NCI-H82 treated with DMSO at 0.1 percent for 48 hours (cell line): Measurements from ENCODE around the gene AJUBA.
"Not testable (repeated sequence)": the region's sequence is repeated elsewhere in the genome, so short reads cannot be mapped to it uniquely, and the experiment has no call there.

Source experiments
- DNase-seq: peaks from one replicate; lab custom pipeline; 2025; ENCODE audit not compliant: unreplicated experiment; lab: John Stamatoyannopoulos, UW

Gene AJUBA

GRCh38 chr14:22981090-22981875 lies 1.1 kb downstream of the AJUBA start:
- DNase-seq: no peak

GRCh38 chr14:22980672-22981089 lies 1.7 kb downstream of the AJUBA start:
- no peak for DNase-seq

GRCh38 chr14:22979748-22980392 lies 2.5 kb downstream of the AJUBA start:
- no peak for DNase-seq

GRCh38 chr14:22978981-22979671 lies 3.2 kb downstream of the AJUBA start:
- DNase-seq: no peak

- no peak for DNase-seq
Observed at GRCh38 chr14:22978487-22978837, 3.9 kb downstream of the AJUBA start.

DNA sequence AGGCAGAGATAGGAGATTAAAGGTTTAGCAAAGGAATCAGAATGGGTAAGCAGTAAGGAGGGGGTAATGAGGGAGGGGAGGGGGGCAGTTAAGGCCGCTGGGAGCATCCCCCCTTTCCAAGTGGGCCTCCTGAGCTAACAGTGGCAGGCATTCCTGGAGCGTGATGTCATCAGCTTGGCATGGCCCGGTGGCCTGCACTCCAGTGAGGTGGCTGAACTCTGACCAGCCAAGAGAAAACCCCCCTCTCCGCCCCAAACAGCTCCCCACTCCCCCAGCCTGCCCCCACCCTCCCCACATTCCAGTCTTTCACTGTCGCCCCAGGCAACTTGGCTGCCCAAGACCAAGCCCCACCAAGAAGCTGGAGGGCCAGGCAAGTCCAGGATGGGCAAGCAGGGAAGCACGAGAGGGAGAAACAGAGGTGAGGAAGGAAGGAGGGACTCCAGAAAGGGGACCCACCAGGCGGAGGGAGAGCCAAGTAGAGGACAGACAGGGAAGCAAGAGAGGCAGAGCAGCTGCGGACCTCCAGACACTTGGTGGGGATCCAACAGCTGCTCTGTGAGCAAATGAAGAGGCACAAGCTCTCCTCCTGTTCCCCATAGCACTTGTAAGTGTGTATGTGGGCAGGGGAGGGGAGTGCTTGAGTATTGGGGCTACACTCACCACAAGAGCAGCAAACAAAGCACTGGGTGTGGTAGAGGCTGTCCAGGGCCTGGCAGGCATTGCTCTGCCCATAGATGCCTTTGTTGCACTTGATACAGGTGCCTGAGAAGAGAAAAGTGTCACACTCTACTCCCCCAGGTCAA lies 4.5 kb downstream of the AJUBA start:
- peak; percentile 69 for DNase-seq

GRCh38 chr14:22977434-22977683 lies 5.0 kb downstream of the AJUBA start:
- DNase-seq: no peak

DNA sequence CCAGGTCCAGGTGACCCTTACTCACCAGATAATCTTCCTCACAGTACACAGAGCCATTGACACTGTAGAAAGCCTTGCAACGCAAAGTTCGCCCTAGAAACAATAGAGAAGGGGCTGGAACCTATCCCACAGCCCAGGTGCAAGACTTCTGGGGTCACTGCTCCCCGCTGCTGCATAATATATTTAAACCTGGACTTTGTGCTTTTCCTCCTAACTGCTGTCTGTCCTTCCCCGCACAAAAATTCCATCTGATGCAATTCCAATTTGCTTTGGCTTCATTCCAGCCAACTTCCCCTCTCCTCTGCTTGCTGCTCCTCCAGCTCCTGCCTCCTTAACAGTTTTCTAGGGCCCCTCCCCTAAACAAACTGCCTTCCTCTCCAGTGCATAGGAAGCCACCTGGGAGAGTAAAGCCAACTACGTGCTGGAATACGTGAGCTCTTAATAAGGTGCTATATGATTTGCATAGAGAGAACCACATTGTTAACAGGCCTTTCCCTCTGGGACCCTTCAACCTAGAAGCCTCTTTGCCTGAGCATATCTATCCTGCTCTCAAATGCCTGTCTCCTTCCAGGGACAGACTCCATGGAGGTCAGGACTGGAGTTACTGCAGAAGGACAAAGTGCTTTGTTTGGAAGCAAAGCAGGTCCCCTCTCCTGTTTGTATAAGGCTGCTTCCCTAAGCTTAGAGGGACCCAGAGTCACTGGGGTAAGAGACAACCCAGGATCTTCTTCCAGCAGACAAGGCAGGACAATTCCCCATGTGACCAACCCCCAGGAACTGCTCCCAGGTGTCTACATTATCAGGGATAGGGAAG lies 5.5 kb downstream of the AJUBA start:
- DNase-seq: peak; percentile 7

- DNase-seq: no peak
Observed at GRCh38 chr14:22974530-22975313, 7.6 kb downstream of the AJUBA start.

DNA sequence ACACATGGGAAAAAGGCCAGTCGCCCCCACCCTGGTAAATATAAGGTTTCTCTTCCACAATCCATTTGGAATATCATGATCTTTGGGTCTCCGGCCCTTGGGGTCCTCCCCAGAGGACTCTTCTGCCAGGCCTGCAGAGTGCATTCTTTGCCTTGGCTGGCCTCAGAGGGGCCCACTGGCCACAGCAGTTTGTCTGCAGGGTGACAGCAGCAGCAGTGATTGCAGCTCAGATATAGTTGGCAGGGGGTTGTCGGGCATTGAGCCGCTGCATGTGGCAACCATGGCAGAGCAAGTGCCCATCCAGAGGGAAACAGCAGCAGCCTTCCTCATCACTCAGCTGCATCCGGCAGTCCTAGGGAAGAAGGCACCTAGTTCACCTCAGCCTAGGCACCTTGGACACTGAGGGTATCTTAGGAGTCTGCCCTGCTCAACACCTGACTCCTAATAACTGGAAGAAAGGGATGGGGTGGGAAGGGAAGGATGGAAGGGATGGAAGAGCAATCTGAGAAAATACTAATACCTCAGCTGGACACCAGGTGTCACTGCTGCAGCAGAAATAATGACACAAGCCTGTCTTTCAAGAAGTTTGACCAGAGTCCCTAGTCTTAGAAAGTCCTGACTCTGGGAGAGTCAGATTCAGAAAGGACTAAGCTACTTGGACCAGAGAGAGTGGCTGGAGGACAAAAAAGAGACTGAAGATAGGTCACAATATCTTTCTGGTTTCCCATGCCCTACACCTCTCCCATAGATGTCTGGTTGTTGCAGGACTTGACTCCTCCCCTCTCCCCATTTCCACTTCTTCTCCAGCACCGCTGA lies 8.9 kb downstream of the AJUBA start:
- DNase-seq: no peak

- DNase-seq: no peak
Observed at GRCh38 chr14:22972313-22972930, 9.9 kb downstream of the AJUBA start.

GRCh38 chr14:22971152-22971551 lies 11.2 kb downstream of the AJUBA start:
- no peak for DNase-seq

DNA sequence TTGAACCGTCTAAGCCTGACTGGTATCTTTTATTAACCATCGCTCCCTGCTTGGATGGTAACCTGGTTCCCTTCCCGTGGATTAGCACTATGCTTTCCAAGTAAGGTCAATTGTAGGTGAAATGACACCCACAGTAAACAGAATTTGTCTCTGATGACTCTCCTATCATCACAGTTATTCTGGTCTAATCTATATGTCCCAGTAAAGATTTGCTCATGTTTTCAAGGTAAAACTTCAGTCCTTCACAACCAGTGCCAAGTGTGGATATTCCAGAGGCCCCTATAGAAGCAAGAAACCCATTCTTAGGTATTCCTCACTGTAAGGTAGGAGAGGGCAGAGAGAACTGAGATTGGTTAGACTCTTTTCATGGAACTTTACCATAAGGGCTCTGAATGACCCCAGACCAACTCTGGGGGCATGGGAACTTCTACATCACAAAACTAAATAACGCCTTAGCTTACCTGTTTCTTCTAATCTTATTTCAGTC lies 15.5 kb downstream of the AJUBA start:
- no peak for DNase-seq

DNA sequence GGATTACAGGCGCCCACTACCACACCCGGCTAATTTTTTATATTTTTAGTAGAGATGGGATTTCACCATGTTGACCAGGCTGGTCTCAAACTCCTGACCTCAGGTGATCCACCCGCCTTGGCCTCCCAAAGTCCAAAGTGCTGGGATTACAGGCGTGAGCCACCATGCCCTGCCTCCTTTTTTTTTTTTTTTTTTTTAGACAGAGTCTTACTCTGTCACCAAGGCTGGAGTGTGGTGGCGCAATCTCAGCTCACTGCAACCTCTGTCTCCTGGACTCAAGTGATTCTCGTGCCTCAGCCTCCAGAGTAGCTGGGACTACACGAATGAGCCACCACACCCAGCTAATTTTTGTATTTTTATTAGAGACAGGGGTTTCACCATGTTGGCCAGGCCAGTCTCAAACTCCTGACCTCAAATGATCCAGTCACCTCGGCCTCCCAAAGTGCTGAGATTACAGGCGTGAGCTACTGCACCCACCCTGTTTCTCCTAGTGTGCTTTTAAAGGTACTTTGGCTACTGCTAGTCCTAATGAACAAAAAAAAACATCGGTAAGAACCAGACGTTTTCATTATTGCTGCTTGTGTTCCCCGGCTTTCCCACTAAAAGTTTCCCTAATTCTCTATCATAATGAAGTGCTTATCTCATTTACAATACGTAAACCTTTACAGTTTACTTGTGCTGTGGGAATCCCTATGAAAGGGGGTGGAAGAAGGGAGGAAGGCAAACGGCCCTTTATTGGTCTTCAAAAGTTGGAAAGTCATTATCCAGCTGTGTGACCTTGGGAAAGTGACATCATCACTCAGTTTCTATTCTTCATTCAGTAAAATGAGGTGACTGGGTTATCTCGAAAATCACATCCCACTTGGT lies 16.2 kb downstream of the AJUBA start:
- not testable (repeated sequence) for DNase-seq

- DNase-seq: no peak
Observed at GRCh38 chr14:22962061-22962676, 20.2 kb downstream of the AJUBA start.

GRCh38 chr14:22955702-22956569 lies 26.4 kb downstream of the AJUBA start:
- no peak for DNase-seq
